Activated CD4-positive, alpha-beta T cell treated with anti-CD3 and anti-CD28 coated beads, Interleukin-2, amount 10 ng/mL, durations not matched to agents 24 days and 14 days (primary cell): ENCODE data around the gene CSNK1D. TPM values are rescaled to one million over a fixed set of nuclear protein-coding genes. Genes with fewer than 3 reads are reported as not detected.
A peak's percentile ranks its signal among the peaks of the same experiment; 100 is the strongest.

ENCODE experiments used
- DNase-seq: peaks from one replicate; pipeline ENCODE4 v3.0.0; 2022
- H3K27ac Mint-ChIP-seq: one replicate; pipeline ENCODE4 v1.8.0; 2022; ENCODE audit warnings: mild to moderate bottlenecking, mixed read lengths
- H3K27me3 Mint-ChIP-seq: one replicate; pipeline ENCODE4 v1.8.0; 2022; ENCODE audit warnings: mixed read lengths
- H3K36me3 Mint-ChIP-seq: one replicate; pipeline ENCODE4 v1.8.0; 2022; ENCODE audit warnings: low read depth, mild to moderate bottlenecking, mixed read lengths
- H3K4me1 Mint-ChIP-seq: one replicate; pipeline ENCODE4 v1.8.0; 2021; ENCODE audit warnings: mixed read lengths
- H3K4me3 Mint-ChIP-seq: one replicate; pipeline ENCODE4 v1.8.0; 2022; ENCODE audit warnings: mild to moderate bottlenecking, moderate library complexity, mixed read lengths
- H3K9me3 Mint-ChIP-seq: one replicate; pipeline ENCODE4 v1.8.0; 2021; ENCODE audit warnings: mixed read lengths
- intact Hi-C: fragments of 100-400 bp; cut with micrococcal nuclease; formaldehyde crosslinking; loops from one replicate; pipeline ENCODE4 v1.15.1; 2023
- total RNA-seq: library from RNA; stranded (reverse); gene quantifications from 2 replicates; pipeline ENCODE4 v1.2.3, GENCODE V29; 2022

CSNK1D gene
- total RNA-seq, 1 donor from 2014 or later = 146 TPM

DNA sequence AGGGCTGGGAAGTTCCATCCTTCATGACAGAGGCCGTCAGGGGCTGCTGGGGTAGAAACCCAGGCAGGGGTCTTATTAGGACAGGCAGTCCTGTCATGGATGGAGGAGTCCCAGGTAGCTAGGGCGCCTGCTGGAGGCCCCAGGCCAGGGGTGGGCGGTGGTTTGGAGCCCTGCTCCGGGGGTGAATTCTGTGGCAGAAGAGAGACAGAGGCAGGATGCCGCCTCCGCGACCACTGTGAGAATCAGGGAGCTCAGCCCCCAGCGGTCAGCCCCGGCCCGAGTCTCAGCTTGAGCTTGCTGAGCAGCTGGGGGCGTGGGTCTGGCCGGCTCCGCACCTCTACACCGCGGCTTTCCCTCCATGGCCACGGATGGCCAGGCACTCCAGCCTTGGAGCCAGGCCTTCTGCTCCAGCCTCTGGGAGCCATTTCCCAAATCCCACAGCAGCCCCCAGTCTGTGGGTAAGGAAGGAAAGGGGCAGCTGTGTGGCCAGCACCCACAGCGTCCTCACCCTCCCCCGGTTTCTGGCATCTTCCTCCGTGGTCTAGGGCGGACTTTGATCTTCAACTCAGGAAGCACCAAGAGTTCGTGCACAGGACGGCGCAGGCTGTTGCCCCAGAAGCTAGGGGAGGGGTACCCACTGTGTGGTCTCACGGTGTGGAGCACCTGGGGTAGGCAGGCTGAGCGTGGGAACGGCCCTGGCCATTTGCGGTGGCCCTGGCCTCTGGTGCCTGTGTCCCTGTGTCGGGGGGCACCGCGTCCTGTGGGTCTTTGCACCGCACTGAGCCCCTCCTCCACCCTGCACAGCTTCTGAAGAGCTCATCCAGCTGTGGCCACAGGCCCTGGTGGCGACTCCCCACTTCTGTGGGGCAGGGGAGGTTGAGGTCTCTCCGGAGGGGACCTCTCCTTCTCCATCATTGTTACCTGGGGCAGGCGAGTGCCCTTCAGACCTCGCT is 29.8 kb upstream of the CSNK1D start:
- intact Hi-C loops = no loop called here
- DNase-seq = peak; percentile 87
- Mint-ChIP-seq H3K4me3 (peak overlapping the region; percentile 92), H3K9me3 (no peaks in the 10 kb centered on the region), H3K36me3 (peaks cover 3% of the 10 kb centered on the region), H3K27ac (peak overlapping the region; percentile 100), H3K27me3 (peaks cover 4% of the 10 kb centered on the region), H3K4me1 (peaks cover 57% of the 10 kb centered on the region)

GRCh38 chr17:82302568-82302963 is 29.1 kb upstream of the CSNK1D start:
- intact Hi-C loops = no loop called here
- DNase-seq = no peak

DNA sequence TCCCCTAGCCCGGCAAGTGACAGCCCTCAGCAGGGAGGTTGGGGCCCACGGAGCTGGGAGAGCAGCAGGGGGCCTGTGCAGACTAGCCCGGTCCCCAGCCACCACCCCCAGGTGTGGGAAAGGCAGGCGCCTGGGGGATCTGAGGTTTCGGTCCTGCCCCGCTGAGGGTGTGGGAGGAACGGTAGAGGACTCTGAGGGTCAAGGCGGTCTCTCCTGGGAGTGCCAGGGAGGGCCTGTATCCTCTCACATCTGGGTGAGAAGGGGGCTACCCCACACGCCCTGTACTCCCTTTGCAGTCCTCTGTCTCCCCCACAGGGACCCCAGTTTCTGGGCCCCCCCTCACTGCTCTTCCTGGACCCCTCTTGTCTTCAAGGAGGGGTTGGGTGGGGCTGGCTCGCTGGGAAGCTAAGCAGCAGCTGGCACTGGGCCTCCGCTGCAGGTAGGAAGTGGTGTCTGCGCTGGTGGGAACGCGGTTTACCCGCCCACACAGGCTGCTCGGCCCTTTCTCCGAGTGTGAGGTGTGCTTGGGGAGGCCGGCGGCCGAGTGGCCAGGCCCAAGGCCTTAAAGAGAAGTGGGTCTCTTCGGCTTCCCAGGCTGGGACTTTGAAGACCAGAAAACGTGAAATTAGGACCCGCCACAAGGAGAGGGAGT is 28.5 kb upstream of the CSNK1D start:
- intact Hi-C loops = no loop called here
- peaks cover 64% of the 10 kb centered on the region for H3K4me1 Mint-ChIP-seq
- peak overlapping the region; percentile 100 for H3K27ac Mint-ChIP-seq

More at GRCh38 chr17:82302568-82302963, 29.1 kb upstream of the CSNK1D start:
- Mint-ChIP-seq H3K27me3 (no peaks in the 10 kb centered on the region), H3K27ac (peak overlapping the region; percentile 100), H3K4me1 (peaks cover 59% of the 10 kb centered on the region), H3K4me3 (peak overlapping the region; percentile 92), H3K36me3 (peaks cover 1% of the 10 kb centered on the region), H3K9me3 (no peaks in the 10 kb centered on the region)

DNA sequence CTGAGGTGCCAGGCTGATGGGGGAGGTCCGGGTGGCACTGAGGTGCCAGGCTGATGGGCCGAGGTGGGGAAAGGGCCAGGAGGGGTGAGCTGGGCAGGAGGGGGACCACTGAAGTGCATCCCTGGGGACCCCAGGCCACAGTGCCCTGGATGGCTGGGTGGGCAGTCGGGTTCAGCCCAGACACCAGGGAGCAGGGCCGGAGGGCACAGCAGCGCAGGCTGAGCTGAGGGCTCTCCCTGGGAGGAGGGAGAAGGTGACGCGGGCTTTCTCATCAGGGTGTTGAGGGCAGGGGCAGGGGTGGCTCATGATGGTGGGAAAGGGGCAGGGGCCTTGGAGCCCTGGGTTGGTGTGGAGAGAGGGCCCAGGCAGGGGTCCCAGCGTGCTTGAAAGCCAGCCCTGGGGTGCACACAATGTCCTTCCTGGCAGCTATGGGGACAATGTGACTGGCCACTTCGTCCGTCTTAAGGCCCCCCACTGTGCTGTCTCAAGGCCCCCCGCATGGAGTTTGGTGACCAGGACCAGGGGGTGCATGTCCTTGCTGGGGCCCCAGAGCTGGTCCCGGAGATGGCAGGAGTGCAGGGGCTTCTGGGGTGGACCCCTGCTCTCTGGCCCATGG is 27.9 kb upstream of the CSNK1D start:
- Mint-ChIP-seq H3K36me3 (no peaks in the 10 kb centered on the region), H3K4me3 (peak overlapping the region; percentile 92), H3K27me3 (peaks cover 2% of the 10 kb centered on the region), H3K27ac (peak overlapping the region; percentile 100), H3K9me3 (no peaks in the 10 kb centered on the region), H3K4me1 (peaks cover 64% of the 10 kb centered on the region)
- no peak for DNase-seq
- intact Hi-C loops = no loop called here

More for the DNA sequence above, 28.5 kb upstream of the CSNK1D start:
- Mint-ChIP-seq H3K9me3 (no peaks in the 10 kb centered on the region), H3K4me3 (peak overlapping the region; percentile 92), H3K36me3 (peaks cover 1% of the 10 kb centered on the region), H3K27me3 (peaks cover 2% of the 10 kb centered on the region)
- DNase-seq = peak; percentile 89

DNA sequence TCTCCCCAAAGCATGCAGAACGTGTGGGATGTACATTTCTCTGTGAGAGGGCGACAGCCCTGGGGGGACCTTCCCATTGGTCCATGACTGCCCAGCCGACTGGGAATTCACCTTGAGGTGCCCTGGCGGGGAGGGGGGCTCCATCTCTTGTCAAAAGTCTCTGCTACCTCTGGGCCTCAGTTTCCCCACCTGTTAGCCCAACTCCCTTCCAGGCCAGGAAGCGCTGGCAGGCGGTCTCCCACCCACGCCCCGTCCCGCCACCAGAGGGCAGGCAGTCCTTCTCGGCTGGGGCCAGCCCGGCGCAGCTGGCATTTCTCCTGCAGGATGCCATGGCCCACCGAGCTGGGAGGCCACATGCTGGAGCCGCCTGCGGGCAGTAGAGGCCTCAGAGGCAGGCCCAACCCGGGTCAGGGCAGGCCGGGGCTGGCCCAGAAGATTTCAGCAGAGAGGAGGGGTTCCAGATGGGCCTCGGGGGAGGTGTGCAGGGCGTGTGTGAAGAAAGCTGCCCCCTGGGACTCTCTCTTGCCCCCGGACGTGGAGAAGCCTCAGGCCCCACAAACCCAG is 27.3 kb upstream of the CSNK1D start:
- DNase-seq = peak; percentile 89
- Mint-ChIP-seq H3K9me3 (no peaks in the 10 kb centered on the region), H3K27me3 (peaks cover 2% of the 10 kb centered on the region), H3K4me3 (peak overlapping the region; percentile 92), H3K4me1 (peaks cover 64% of the 10 kb centered on the region), H3K36me3 (no peaks in the 10 kb centered on the region), H3K27ac (peak overlapping the region; percentile 100)
- intact Hi-C loops = no loop called here

DNA sequence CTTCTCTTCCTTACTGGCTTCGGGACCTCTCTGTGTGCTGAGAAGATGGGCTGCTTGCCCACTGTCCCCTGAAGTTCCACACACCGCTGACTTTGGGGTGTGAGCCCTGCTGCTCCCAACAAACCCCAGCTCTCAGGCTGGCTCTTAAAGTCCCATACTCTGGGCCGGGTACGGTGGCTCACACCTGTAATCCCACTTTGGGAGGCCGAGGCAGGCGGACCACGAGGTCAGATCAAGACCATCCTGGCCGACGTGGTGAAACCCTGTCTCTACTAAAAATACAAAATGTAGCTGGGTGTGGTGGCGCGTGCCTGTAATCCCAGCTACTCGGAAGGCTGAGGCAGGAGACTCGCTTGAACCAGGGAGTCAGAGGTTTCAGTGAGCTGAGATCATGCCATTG is 26.7 kb upstream of the CSNK1D start:
- intact Hi-C loops = no loop called here
- H3K4me1 Mint-ChIP-seq = peaks cover 64% of the 10 kb centered on the region
- H3K27ac Mint-ChIP-seq = peak overlapping the region; percentile 100
- no peaks in the 10 kb centered on the region for H3K36me3 Mint-ChIP-seq
- no peak for DNase-seq
- H3K4me3 Mint-ChIP-seq = peak overlapping the region; percentile 92
- peaks cover 2% of the 10 kb centered on the region for H3K27me3 Mint-ChIP-seq
- no peaks in the 10 kb centered on the region for H3K9me3 Mint-ChIP-seq

- H3K27me3 Mint-ChIP-seq = peaks cover 2% of the 10 kb centered on the region
- peak overlapping the region; percentile 92 for H3K4me3 Mint-ChIP-seq
- intact Hi-C loops = no loop called here
- peaks cover 67% of the 10 kb centered on the region for H3K4me1 Mint-ChIP-seq
- H3K27ac Mint-ChIP-seq = peak overlapping the region; percentile 100
- H3K9me3 Mint-ChIP-seq = no peaks in the 10 kb centered on the region
- peak; percentile 87 for DNase-seq
- H3K36me3 Mint-ChIP-seq = peaks cover 4% of the 10 kb centered on the region
Observed at GRCh38 chr17:82299452-82299851, 26.0 kb upstream of the CSNK1D start.

DNA sequence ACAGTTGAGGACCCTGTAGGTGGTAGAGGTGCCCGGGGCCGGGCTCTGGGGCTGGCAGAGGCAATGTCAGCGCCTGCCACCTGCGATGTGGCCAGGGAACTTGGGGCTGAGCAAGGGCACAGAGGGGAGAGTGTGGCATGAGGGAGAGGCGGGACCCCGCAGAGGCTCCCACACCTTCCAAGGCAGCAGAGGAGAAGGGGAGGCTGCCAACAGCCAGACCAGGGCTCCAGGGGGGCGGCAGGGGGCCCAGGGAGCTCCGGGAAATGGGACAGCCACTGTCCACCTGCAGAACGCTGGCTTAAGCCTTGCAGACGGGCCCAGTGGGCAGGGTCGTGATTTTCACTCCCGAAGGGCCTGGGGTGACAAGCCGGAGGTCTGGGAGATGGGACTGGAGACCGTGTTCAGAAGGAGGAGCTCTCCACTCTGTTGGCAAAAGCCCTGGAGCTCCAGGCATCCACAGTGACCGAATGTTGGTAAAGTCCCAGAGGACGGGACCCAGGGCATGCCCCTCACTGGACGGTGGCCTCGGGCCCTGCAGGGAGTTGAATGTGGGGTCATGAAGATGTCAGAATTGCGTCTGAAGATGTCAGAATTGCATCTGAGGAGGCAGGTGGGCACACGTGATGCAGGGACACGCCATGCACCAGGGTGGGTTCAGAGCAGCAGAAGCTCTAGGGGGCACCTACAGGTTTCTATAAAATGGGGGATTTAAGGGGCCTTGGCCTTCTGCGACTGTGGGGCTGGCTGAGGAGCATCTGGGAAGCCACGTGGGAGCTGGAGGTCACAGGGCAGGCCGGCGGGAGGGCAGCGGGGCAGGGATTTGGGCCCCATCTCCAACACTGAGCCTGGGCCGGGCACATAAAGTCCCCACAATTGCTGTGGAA is 25.3 kb upstream of the CSNK1D start:
- Mint-ChIP-seq H3K36me3 (peaks cover 5% of the 10 kb centered on the region), H3K4me1 (peaks cover 71% of the 10 kb centered on the region), H3K4me3 (peak overlapping the region; percentile 92), H3K27ac (peak overlapping the region; percentile 100), H3K9me3 (no peaks in the 10 kb centered on the region), H3K27me3 (peaks cover 2% of the 10 kb centered on the region)
- intact Hi-C loops = loop anchor here (1.0 kb wide), 1 partner anchor 23 kb away; no protein-coding TSS in a partner anchor
- peak; percentile 74 for DNase-seq

GRCh38 chr17:82297714-82298537 is 24.4 kb upstream of the CSNK1D start:
- intact Hi-C loops = loop anchor here (1.0 kb wide), 3 partner anchors 8 to 23 kb away; partner anchors contain the start of gene CD7
- H3K27ac Mint-ChIP-seq = peak overlapping the region; percentile 100
- H3K9me3 Mint-ChIP-seq = no peaks in the 10 kb centered on the region
- peak; percentile 98 for DNase-seq
- H3K27me3 Mint-ChIP-seq = peaks cover 2% of the 10 kb centered on the region
- peak overlapping the region; percentile 92 for H3K4me3 Mint-ChIP-seq
- H3K36me3 Mint-ChIP-seq = peaks cover 6% of the 10 kb centered on the region
- peaks cover 69% of the 10 kb centered on the region for H3K4me1 Mint-ChIP-seq

- Mint-ChIP-seq H3K27ac (peak overlapping the region; percentile 100), H3K4me1 (peaks cover 67% of the 10 kb centered on the region), H3K9me3 (no peaks in the 10 kb centered on the region), H3K4me3 (peak overlapping the region; percentile 92), H3K36me3 (peaks cover 6% of the 10 kb centered on the region), H3K27me3 (peaks cover 2% of the 10 kb centered on the region)
- peak; percentile 96 for DNase-seq
- intact Hi-C loops = loop anchor here (1.0 kb wide), 2 partner anchors 9 to 20 kb away; partner anchors contain the start of gene CD7
Observed at GRCh38 chr17:82297280-82297713, 23.8 kb upstream of the CSNK1D start.

DNA sequence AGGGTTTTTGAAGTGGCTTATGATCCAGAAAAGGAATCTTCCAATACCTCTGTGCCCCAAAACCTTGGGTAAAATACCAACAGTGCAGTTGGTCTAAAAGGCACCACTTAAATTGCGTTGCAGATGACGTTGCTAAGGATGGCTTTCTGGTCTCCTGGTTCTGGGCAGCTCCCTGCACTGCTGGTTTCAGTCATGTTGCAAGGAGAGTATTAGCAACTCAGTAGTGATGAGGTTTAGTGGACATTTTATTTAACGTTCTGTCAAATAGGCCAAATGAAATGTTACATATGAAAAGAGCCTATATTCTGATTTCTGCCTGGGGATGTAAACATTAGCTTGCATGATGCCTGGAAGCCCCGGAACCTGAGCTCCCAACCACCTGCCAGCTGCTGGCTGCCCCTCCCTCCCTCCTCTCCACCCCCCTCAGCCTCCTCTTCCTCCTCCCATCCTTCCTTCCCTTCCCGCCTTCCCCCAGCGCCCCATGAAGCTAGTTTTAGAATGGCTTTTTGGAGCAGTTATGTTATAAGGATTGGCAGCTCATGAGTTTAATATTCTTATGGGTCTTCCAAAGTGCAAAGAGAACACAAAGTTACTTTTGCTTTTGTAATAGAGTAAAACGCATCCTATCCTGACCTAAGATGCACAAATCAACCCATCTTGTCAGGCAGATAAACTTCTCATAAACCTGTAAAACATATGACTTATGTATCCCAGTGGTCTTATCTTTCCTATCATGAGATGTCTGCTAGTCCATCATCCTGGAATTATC is 23.2 kb upstream of the CSNK1D start:
- DNase-seq = no peak
- peak overlapping the region; percentile 92 for H3K4me3 Mint-ChIP-seq
- intact Hi-C loops = loop anchor here (1.0 kb wide), 2 partner anchors 10 to 21 kb away; partner anchors contain the start of gene CD7
- H3K27me3 Mint-ChIP-seq = peaks cover 2% of the 10 kb centered on the region
- peaks cover 6% of the 10 kb centered on the region for H3K36me3 Mint-ChIP-seq
- no peaks in the 10 kb centered on the region for H3K9me3 Mint-ChIP-seq
- H3K27ac Mint-ChIP-seq = peak overlapping the region; percentile 100
- H3K4me1 Mint-ChIP-seq = peaks cover 63% of the 10 kb centered on the region
